Endothelial cell of umbilical vein (primary cell): ENCODE measurements around the gene C2CD3.

ENCODE experiments used
- EZH2 ChIP-seq: IDR thresholded peaks from 2 replicates; pipeline ENCODE4 v1.6.1; 2012; ENCODE audit warnings: borderline replicate concordance, low read depth, mild to moderate bottlenecking, moderate library complexity, low read length, inconsistent platforms; ENCODE audit not compliant: severe bottlenecking
- FOS ChIP-seq: IDR thresholded peaks from 2 replicates; pipeline ENCODE4 v1.6.1; 2011; ENCODE audit warnings: mild to moderate bottlenecking, low read length, moderate library complexity, borderline replicate concordance; ENCODE audit not compliant: insufficient read depth
- GATA2 ChIP-seq: IDR thresholded peaks from 2 replicates; pipeline ENCODE4 v1.7.0; 2011; ENCODE audit warnings: low read depth, mild to moderate bottlenecking, moderate library complexity, mixed read lengths, low read length; ENCODE audit not compliant: insufficient read length, insufficient read depth
- JUN ChIP-seq: IDR thresholded peaks from 2 replicates; pipeline ENCODE4 v1.6.1; 2011; ENCODE audit warnings: borderline replicate concordance, low read depth; ENCODE audit not compliant: insufficient read length, insufficient read depth
- MYC ChIP-seq: IDR thresholded peaks from one replicate; pipeline ENCODE4 v1.6.1; 2011; ENCODE audit warnings: mild to moderate bottlenecking, low read depth, low read length
- POLR2A ChIP-seq: IDR thresholded peaks from 2 replicates; pipeline ENCODE4 v1.6.1; 2012; ENCODE audit warnings: low read depth, mild to moderate bottlenecking, control low read depth, low read length
- POLR2AphosphoS5 ChIP-seq: IDR thresholded peaks from 2 replicates; pipeline ENCODE4 v1.6.1; 2012; ENCODE audit warnings: low read depth, mild to moderate bottlenecking, control low read depth, low read length, moderate library complexity; ENCODE audit not compliant: insufficient read depth
- TF ChIP-seq, protein P1 (sequence below), 2 donors: IDR thresholded peaks; 1 replicate in 1 of 2; 2 replicates in 1 of 2; pipeline ENCODE4 v1.5.1; 2011; ENCODE audit warnings: low read length in 2 of 2, mild to moderate bottlenecking in 2 of 2, moderate library complexity in 2 of 2, control low read depth in 1 of 2, inconsistent platforms in 1 of 2, low read depth in 1 of 2; ENCODE audit not compliant: insufficient read depth in 1 of 2; ENCODE audit errors: extremely low read depth in 1 of 2
- TF ChIP-seq, protein P2 (sequence below): IDR thresholded peaks from 2 replicates; pipeline ENCODE4 v1.6.1; 2011; ENCODE audit not compliant: insufficient read depth, insufficient read length

DNA sequence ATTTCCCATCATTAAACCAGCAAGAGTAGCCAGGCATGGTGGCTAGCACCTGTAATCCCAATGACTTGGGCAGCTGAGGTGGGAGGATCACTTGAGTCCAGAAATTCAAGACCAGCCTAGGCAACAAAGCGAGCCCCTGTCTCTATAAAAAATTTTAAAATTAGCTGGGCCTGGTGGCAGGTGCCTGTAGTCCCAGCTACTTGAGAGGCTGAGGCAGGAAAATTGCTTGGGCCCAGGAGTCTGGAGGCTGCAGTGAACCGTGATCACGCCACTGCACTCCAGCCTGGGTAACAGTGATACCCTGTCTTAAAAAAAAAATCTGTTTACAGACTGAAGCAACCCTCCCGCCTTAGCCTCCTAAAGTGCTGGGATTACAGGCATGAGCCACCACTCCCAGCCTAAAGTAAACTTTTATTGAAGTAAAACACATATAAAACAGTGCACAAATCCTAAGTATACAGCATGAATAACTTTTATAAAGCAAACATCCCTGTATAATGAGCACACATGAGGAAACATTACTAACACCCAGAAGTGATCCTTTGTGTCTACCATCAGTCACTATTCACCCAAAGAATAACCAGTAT lies 174.5 kb downstream of the C2CD3 start:
- TF ChIP-seq EZH2 (no peak), JUN (no peak), POLR2A (no peak), MYC (no peak), POLR2AphosphoS5 (no peak), FOS (no peak), GATA2 (no peak)
- TF ChIP-seq, protein P1, sequence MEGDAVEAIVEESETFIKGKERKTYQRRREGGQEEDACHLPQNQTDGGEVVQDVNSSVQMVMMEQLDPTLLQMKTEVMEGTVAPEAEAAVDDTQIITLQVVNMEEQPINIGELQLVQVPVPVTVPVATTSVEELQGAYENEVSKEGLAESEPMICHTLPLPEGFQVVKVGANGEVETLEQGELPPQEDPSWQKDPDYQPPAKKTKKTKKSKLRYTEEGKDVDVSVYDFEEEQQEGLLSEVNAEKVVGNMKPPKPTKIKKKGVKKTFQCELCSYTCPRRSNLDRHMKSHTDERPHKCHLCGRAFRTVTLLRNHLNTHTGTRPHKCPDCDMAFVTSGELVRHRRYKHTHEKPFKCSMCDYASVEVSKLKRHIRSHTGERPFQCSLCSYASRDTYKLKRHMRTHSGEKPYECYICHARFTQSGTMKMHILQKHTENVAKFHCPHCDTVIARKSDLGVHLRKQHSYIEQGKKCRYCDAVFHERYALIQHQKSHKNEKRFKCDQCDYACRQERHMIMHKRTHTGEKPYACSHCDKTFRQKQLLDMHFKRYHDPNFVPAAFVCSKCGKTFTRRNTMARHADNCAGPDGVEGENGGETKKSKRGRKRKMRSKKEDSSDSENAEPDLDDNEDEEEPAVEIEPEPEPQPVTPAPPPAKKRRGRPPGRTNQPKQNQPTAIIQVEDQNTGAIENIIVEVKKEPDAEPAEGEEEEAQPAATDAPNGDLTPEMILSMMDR (IDR thresholded peaks at IDR 0.05; ENCODE audit: extremely low read depth in 1 of 2, insufficient read depth in 1 of 2, low read depth in 1 of 2, low read length in 2 of 2), result no peak
- TF ChIP-seq, protein P2, sequence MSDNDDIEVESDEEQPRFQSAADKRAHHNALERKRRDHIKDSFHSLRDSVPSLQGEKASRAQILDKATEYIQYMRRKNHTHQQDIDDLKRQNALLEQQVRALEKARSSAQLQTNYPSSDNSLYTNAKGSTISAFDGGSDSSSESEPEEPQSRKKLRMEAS, result no peak
